Measurements from ENCODE around the gene EXOSC7. TPM values are rescaled to one million over a fixed set of nuclear protein-coding genes. Genes with fewer than 3 reads are reported as not detected.

EXOSC7 gene
- polyA plus RNA-seq, 1 of the 3 experiments (the other 2 are of a cell fraction), result 83.5 TPM

DNA sequence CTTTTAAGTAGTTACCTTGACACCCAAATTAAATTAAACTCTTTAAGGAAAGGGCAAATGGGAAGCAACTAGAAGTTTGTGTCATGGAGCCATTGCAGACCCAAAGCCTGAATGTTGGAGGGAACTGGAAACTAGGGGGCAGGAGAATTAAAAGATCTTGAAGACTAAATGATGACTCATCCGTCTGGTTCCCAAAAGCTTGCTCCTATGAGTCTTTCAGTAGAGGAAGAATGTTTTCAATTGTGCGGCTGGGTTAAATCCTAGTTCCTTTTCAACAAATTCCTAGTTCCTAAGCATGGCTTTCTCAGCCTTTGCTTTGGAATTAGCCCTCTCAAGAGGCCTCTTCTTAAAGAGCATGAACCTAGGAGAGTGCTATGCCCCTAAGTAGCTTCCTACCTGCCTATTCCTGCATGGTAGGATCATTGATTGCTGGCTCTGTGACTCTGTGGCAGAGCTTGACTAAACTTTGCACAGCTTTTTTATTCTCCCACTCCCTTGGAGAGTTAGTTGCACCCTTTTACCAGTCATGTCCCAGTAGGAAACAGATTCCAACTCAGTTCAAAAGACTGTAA lies 67.8 kb downstream of the EXOSC7 start:
- H3K4me3 ChIP-seq (ENCODE audit: low read depth in 2 of 2, low read length in 1 of 2), result no peak overlapping the region
- H3K4me2 ChIP-seq, result peak overlapping the region; percentile 70
- H2AFZ ChIP-seq (ENCODE audit: low read depth), result peak overlapping the region; percentile 82; the same call in 1 of the 2 replicates
- DNase-seq, result no peak
- peak overlapping the region; percentile 42; the same call in 1 of the 2 replicates for H3K9ac ChIP-seq
- no peaks in the 10 kb centered on the region for H3K9me3 ChIP-seq
- H3K9me2 ChIP-seq, result no peaks in the 10 kb centered on the region
- peak overlapping the region; percentile 51 to 87; a peak in 3 of 4 replicates for H3K27ac ChIP-seq (ENCODE audit: low read depth in 2 of 2, low read length in 1 of 2)
- ChIA-PET POLR2A (no interaction called here), CTCF (interaction anchor here (2.4 to 16.7 kb wide), 3 partner anchors 9 to 456 kb away, joined by 11 to 631 read pairs (median 129); partner anchors contain the start of gene TMEM158)
- no peaks in the 10 kb centered on the region for H3K79me2 ChIP-seq (ENCODE audit: insufficient read depth)
- peaks cover 0 to 10% of the 10 kb centered on the region in 2 experiments; a peak in 2 of 4 replicates for H3K4me1 ChIP-seq (ENCODE audit: control insufficient read depth in 1 of 2, insufficient read depth in 2 of 2, low read depth in 1 of 2, low read length in 1 of 2)
- H4K20me1 ChIP-seq (ENCODE audit: insufficient read depth), result no peaks in the 10 kb centered on the region
- no peaks in the 10 kb centered on the region for H3K36me3 ChIP-seq (replicated peaks in 1 of 2; ENCODE audit: control insufficient read depth in 1 of 2, insufficient read depth in 2 of 2, low read length in 1 of 2)
- WGBS (ENCODE audit: low lambda C conversion rate), result 22% methylated on average over 2 of the region's 2 CpGs
- no peaks in the 10 kb centered on the region for H3K27me3 ChIP-seq (ENCODE audit: insufficient read depth)
- peaks cover 11% of the 10 kb centered on the region for H3F3A ChIP-seq (replicated peaks; ENCODE audit: insufficient read depth)
- TF ChIP-seq FOSL2 (IDR thresholded peaks at IDR 0.05; ENCODE audit: borderline replicate concordance, low read depth) (peak; percentile 91), NRF1 (IDR thresholded peaks at IDR 0.05; ENCODE audit: low read depth, low read length) (no peak), ZBTB33 (IDR thresholded peaks at IDR 0.05; ENCODE audit: borderline replicate concordance, low read depth) (no peak), RCOR1 (IDR thresholded peaks at IDR 0.05; ENCODE audit: low read length) (no peak), MEF2A (IDR thresholded peaks at IDR 0.05; ENCODE audit: borderline replicate concordance, low read depth) (no peak), USF1 (IDR thresholded peaks at IDR 0.05; ENCODE audit: borderline replicate concordance, low read depth) (no peak), GATA2 (CRISPR knock-in tag; IDR thresholded peaks at IDR 0.05) (no peak), TEAD4 (IDR thresholded peaks at IDR 0.05; ENCODE audit: borderline replicate concordance, insufficient read depth) (no peak), RFX5 (IDR thresholded peaks at IDR 0.05; ENCODE audit: low read length) (no peak), YY1 (IDR thresholded peaks at IDR 0.05; ENCODE audit: low read depth) (no peak), EP300 (IDR thresholded peaks at IDR 0.05; ENCODE audit: borderline replicate concordance in 1 of 2, low read depth in 1 of 2, low read length in 1 of 2) (no peak), EZH2phosphoT487 (IDR thresholded peaks at IDR 0.05; ENCODE audit: borderline replicate concordance, low read depth) (no peak), CHD2 (IDR thresholded peaks at IDR 0.05; ENCODE audit: low read length, partially characterized antibody) (no peak), SMC3 (IDR thresholded peaks at IDR 0.05; ENCODE audit: low read depth, low read length) (peak; percentile 21), TCF12 (IDR thresholded peaks at IDR 0.05) (peak; percentile 76), REST (IDR thresholded peaks at IDR 0.05; ENCODE audit: low read depth, low read length) (no peak), FOXJ3 (CRISPR knock-in tag; IDR thresholded peaks at IDR 0.05) (no peak), RAD21 (IDR thresholded peaks at IDR 0.05; ENCODE audit: low read length) (peak; percentile 33; the same call in 1 of the 2 replicates), FOXM1 (IDR thresholded peaks at IDR 0.05; ENCODE audit: low read depth) (no peak), JUND (IDR thresholded peaks at IDR 0.05) (peak; percentile 86), POLR2AphosphoS5 (IDR thresholded peaks at IDR 0.05; ENCODE audit: low read depth, low read length) (no peak), MXI1 (IDR thresholded peaks at IDR 0.05; ENCODE audit: low read depth, low read length) (no peak)
- TF ChIP-seq, protein P1, sequence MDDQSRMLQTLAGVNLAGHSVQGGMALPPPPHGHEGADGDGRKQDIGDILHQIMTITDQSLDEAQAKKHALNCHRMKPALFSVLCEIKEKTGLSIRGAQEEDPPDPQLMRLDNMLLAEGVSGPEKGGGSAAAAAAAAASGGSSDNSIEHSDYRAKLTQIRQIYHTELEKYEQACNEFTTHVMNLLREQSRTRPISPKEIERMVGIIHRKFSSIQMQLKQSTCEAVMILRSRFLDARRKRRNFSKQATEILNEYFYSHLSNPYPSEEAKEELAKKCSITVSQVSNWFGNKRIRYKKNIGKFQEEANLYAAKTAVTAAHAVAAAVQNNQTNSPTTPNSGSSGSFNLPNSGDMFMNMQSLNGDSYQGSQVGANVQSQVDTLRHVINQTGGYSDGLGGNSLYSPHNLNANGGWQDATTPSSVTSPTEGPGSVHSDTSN (IDR thresholded peaks at IDR 0.05), result no peak
- TF ChIP-seq, protein P2, sequence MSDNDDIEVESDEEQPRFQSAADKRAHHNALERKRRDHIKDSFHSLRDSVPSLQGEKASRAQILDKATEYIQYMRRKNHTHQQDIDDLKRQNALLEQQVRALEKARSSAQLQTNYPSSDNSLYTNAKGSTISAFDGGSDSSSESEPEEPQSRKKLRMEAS (IDR thresholded peaks at IDR 0.05; ENCODE audit: low read depth), result peak; percentile 59; the same call in 1 of the 2 replicates
- TF ChIP-seq, protein P3, sequence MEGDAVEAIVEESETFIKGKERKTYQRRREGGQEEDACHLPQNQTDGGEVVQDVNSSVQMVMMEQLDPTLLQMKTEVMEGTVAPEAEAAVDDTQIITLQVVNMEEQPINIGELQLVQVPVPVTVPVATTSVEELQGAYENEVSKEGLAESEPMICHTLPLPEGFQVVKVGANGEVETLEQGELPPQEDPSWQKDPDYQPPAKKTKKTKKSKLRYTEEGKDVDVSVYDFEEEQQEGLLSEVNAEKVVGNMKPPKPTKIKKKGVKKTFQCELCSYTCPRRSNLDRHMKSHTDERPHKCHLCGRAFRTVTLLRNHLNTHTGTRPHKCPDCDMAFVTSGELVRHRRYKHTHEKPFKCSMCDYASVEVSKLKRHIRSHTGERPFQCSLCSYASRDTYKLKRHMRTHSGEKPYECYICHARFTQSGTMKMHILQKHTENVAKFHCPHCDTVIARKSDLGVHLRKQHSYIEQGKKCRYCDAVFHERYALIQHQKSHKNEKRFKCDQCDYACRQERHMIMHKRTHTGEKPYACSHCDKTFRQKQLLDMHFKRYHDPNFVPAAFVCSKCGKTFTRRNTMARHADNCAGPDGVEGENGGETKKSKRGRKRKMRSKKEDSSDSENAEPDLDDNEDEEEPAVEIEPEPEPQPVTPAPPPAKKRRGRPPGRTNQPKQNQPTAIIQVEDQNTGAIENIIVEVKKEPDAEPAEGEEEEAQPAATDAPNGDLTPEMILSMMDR (IDR thresholded peaks at IDR 0.05), result peak; percentile 45
